Measurements from ENCODE around the gene SH3D21. TPM values are rescaled to one million over a fixed set of nuclear protein-coding genes. Genes with fewer than 3 reads are reported as not detected.

The SH3D21 gene
- total RNA-seq, 1 experiment from 2014 or later: 3.3 TPM

GRCh38 chr1:36268981-36269380, 37.2 kb upstream of the SH3D21 start:
- H3K9me3 Mint-ChIP-seq (ENCODE audit: unreplicated experiment): no peaks in the 10 kb centered on the region
- ChIA-PET POLR2A (interaction anchor here (0.9 to 1.2 kb wide), 2 partner anchors 21 to 24 kb away, joined by 5 read pairs; no protein-coding TSS in a partner anchor), CTCF (interaction anchor here (0.7 to 2.0 kb wide), 6 partner anchors 16 to 119 kb away, joined by 3 to 11 read pairs (median 4); no protein-coding TSS in a partner anchor)

GRCh38 chr1:36269408-36269838, 36.7 kb upstream of the SH3D21 start:
- DNase-seq (ENCODE audit: unreplicated experiment): no peak
- ChIA-PET CTCF (interaction anchor here (0.7 to 2.0 kb wide), 8 partner anchors 16 to 120 kb away, joined by 3 to 11 read pairs (median 4); partner anchors contain the start of gene THRAP3), POLR2A (interaction anchor here (0.7 to 1.0 kb wide), 2 partner anchors 9 to 1183 kb away, joined by 3 read pairs; no protein-coding TSS in a partner anchor)
- no peaks in the 10 kb centered on the region for H3K9me3 Mint-ChIP-seq (ENCODE audit: unreplicated experiment)
- no peak for TF ChIP-seq CTCF (IDR thresholded peaks at IDR 0.05; ENCODE audit: unreplicated experiment)
- H3K27me3 Mint-ChIP-seq (ENCODE audit: insufficient read depth, unreplicated experiment): no peaks in the 10 kb centered on the region
- H3K27ac Mint-ChIP-seq (ENCODE audit: low read depth, unreplicated experiment): no peak overlapping the region
- H3K36me3 Mint-ChIP-seq (ENCODE audit: insufficient read depth, unreplicated experiment): peaks cover 61% of the 10 kb centered on the region
- BruUV-seq (replicated peaks): no TSS peak
- H3K4me3 Mint-ChIP-seq (ENCODE audit: unreplicated experiment): no peak overlapping the region
- H3K4me1 Mint-ChIP-seq (ENCODE audit: insufficient read depth, unreplicated experiment): peaks cover 5% of the 10 kb centered on the region
- intact Hi-C loops (cut with micrococcal nuclease): no loop called here

More at GRCh38 chr1:36268981-36269380, 37.2 kb upstream of the SH3D21 start:
- Mint-ChIP-seq H3K4me1 (ENCODE audit: insufficient read depth, unreplicated experiment) (peaks cover 5% of the 10 kb centered on the region), H3K36me3 (ENCODE audit: insufficient read depth, unreplicated experiment) (peaks cover 60% of the 10 kb centered on the region), H3K27me3 (ENCODE audit: insufficient read depth, unreplicated experiment) (no peaks in the 10 kb centered on the region), H3K4me3 (ENCODE audit: unreplicated experiment) (no peak overlapping the region), H3K27ac (ENCODE audit: low read depth, unreplicated experiment) (no peak overlapping the region)
- no peak for DNase-seq (ENCODE audit: unreplicated experiment)
- no peak for TF ChIP-seq CTCF (IDR thresholded peaks at IDR 0.05; ENCODE audit: unreplicated experiment)
- intact Hi-C loops (cut with micrococcal nuclease): no loop called here
- BruUV-seq (replicated peaks): no TSS peak

DNA sequence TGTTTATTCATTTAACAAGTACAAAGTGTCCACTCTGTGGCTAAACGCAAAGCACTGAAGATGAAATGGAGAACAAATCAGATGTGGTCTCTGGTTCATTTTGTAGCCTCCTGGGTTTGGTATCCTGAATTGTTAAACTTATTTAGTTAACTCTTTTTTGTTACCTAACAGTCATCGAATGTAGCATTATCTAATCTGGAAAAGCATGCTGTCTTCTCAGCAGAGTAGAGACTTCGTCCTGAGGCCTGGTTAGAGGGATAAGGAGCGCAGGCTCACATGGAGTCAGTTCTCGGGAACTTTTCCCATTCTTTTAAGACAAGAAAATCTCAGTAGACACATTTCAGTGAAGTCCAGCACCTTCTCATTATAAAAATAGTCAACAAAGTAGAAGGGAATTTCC, 33.1 kb upstream of the SH3D21 start:
- no peak overlapping the region for H3K27ac Mint-ChIP-seq (ENCODE audit: low read depth, unreplicated experiment)
- DNase-seq (ENCODE audit: unreplicated experiment): no peak
- H3K27me3 Mint-ChIP-seq (ENCODE audit: insufficient read depth, unreplicated experiment): no peaks in the 10 kb centered on the region
- CTCF ChIA-PET: interaction anchor here (0.9 to 1.2 kb wide), 4 partner anchors 8 to 49 kb away, joined by 3 read pairs; partner anchors contain the start of genes SH3D21 and THRAP3
- BruUV-seq (replicated peaks): no TSS peak
- no peaks in the 10 kb centered on the region for H3K9me3 Mint-ChIP-seq (ENCODE audit: unreplicated experiment)
- POLR2A ChIA-PET: interaction anchor here (1.3 kb wide), 1 partner anchor 10 kb away, joined by 4 read pairs; no protein-coding TSS in a partner anchor
- intact Hi-C loops (cut with micrococcal nuclease): no loop called here
- peaks cover 5% of the 10 kb centered on the region for H3K4me1 Mint-ChIP-seq (ENCODE audit: insufficient read depth, unreplicated experiment)
- H3K4me3 Mint-ChIP-seq (ENCODE audit: unreplicated experiment): no peak overlapping the region
- no peak for TF ChIP-seq CTCF (IDR thresholded peaks at IDR 0.05; ENCODE audit: unreplicated experiment)
- peaks cover 70% of the 10 kb centered on the region for H3K36me3 Mint-ChIP-seq (ENCODE audit: insufficient read depth, unreplicated experiment)

GRCh38 chr1:36274201-36274600, 32.0 kb upstream of the SH3D21 start:
- ChIA-PET POLR2A (interaction anchor here (1.3 kb wide), 1 partner anchor 11 kb away, joined by 4 read pairs; no protein-coding TSS in a partner anchor), CTCF (interaction anchor here (0.6 to 1.2 kb wide), 3 partner anchors 12 to 32 kb away, joined by 3 to 6 read pairs (median 3); partner anchors contain the start of gene SH3D21)
- Mint-ChIP-seq H3K9me3 (ENCODE audit: unreplicated experiment) (no peaks in the 10 kb centered on the region), H3K27me3 (ENCODE audit: insufficient read depth, unreplicated experiment) (no peaks in the 10 kb centered on the region), H3K4me3 (ENCODE audit: unreplicated experiment) (no peak overlapping the region), H3K27ac (ENCODE audit: low read depth, unreplicated experiment) (no peak overlapping the region), H3K4me1 (ENCODE audit: insufficient read depth, unreplicated experiment) (peaks cover 8% of the 10 kb centered on the region), H3K36me3 (ENCODE audit: insufficient read depth, unreplicated experiment) (peaks cover 58% of the 10 kb centered on the region)
- intact Hi-C loops (cut with micrococcal nuclease): no loop called here
- TF ChIP-seq CTCF (IDR thresholded peaks at IDR 0.05; ENCODE audit: unreplicated experiment): no peak
- no TSS peak for BruUV-seq (replicated peaks)
- no peak for DNase-seq (ENCODE audit: unreplicated experiment)

All from MCF 10A (cell line).